AG09309 (cell line): ENCODE data around the gene PLP2.

ENCODE experiments used
- DNase-seq: peaks from one replicate; pipeline ENCODE4 v3.0.0-alpha.2; 2010; ENCODE audit warnings: low read depth
- H3K4me3 ChIP-seq: 2 replicates; pipeline ENCODE4 v1.5.1; 2011; ENCODE audit warnings: mild to moderate bottlenecking, low read depth, low read length, moderate library complexity; ENCODE audit not compliant: control insufficient read depth
- CTCF ChIP-seq: IDR thresholded peaks from 2 replicates; pipeline ENCODE4 v1.5.1; 2011; ENCODE audit warnings: mild to moderate bottlenecking, low read depth, low read length, inconsistent platforms; ENCODE audit not compliant: insufficient read depth, control insufficient read depth; ENCODE audit errors: missing control alignments

The PLP2 gene

GRCh38 chrX:49211074-49211473 is 39.4 kb downstream of the PLP2 start:
- DNase-seq, result no peak
- no peak overlapping the region for H3K4me3 ChIP-seq
- no peak for TF ChIP-seq CTCF

GRCh38 chrX:49212209-49212608 is 40.5 kb downstream of the PLP2 start:
- H3K4me3 ChIP-seq, result no peak overlapping the region
- no peak for TF ChIP-seq CTCF
- no peak for DNase-seq

- no peak for TF ChIP-seq CTCF
- DNase-seq, result no peak
- no peak overlapping the region for H3K4me3 ChIP-seq
These were observed 41.2 kb downstream of the PLP2 start for GRCh38 chrX:49212861-49213260.

- no peak for DNase-seq
- TF ChIP-seq CTCF, result no peak
- no peak overlapping the region for H3K4me3 ChIP-seq
These were observed 42.7 kb downstream of the PLP2 start for GRCh38 chrX:49214416-49214815.

- no peak for TF ChIP-seq CTCF
- H3K4me3 ChIP-seq, result no peak overlapping the region
- DNase-seq, result no peak
These were observed 43.4 kb downstream of the PLP2 start for GRCh38 chrX:49214996-49215526.

GRCh38 chrX:49220100-49220499 is 48.4 kb downstream of the PLP2 start:
- no peak for TF ChIP-seq CTCF
- no peak for DNase-seq
- no peak overlapping the region for H3K4me3 ChIP-seq

GRCh38 chrX:49221868-49222267 is 50.2 kb downstream of the PLP2 start:
- DNase-seq, result no peak
- H3K4me3 ChIP-seq, result no peak overlapping the region
- no peak for TF ChIP-seq CTCF
